Measurements from ENCODE around the gene MARCKS. TPM values are rescaled to one million over a fixed set of nuclear protein-coding genes. Genes with fewer than 3 reads are reported as not detected.

Gene MARCKS
- total RNA-seq, 2 donors from 2014 or later, result 77.2 to 83.8 TPM

- no peak overlapping the region for H3K4me3 Mint-ChIP-seq
- no peaks in the 10 kb centered on the region for H3K4me1 ChIP-seq (ENCODE audit: control insufficient read depth, insufficient read depth, low read length)
- H3K27ac ChIP-seq (ENCODE audit: low read depth, low read length), result no peak overlapping the region
- no peaks in the 10 kb centered on the region for H3K4me1 Mint-ChIP-seq
- H3K9me3 ChIP-seq (ENCODE audit: control insufficient read depth, low read length), result no peaks in the 10 kb centered on the region
- no peak for DNase-seq
- H3K9ac ChIP-seq (ENCODE audit: extremely low read depth, low read length, poor library complexity, severe bottlenecking), result no peak overlapping the region
- H3K27me3 ChIP-seq (ENCODE audit: control insufficient read depth, insufficient read depth, low read length, poor library complexity, severe bottlenecking), result no peaks in the 10 kb centered on the region
- no peaks in the 10 kb centered on the region for H3K36me3 ChIP-seq (ENCODE audit: control insufficient read depth, insufficient read depth, low read length)
- no peak overlapping the region for H3K27ac Mint-ChIP-seq
- WGBS, 2 experiments (ENCODE audit: insufficient coverage in 1 of 2, insufficient read length in 1 of 2), result 86% methylated on average over 2 of the region's 2 CpGs; no CpG with 5 or more reads in 1 of the 2 experiments
- TF ChIP-seq CTCF (conservative IDR thresholded peaks at IDR 0.05), result no peak
- no peak overlapping the region for H3K4me3 ChIP-seq (ENCODE audit: low read length)
- H3K27me3 Mint-ChIP-seq (ENCODE audit: insufficient read depth), result no peaks in the 10 kb centered on the region
- no peaks in the 10 kb centered on the region for H3K9me3 Mint-ChIP-seq
- no peaks in the 10 kb centered on the region for H3K36me3 Mint-ChIP-seq (ENCODE audit: low read depth)
These were observed 20.0 kb upstream of the MARCKS start for GRCh38 chr6:113837170-113837569.

DNA sequence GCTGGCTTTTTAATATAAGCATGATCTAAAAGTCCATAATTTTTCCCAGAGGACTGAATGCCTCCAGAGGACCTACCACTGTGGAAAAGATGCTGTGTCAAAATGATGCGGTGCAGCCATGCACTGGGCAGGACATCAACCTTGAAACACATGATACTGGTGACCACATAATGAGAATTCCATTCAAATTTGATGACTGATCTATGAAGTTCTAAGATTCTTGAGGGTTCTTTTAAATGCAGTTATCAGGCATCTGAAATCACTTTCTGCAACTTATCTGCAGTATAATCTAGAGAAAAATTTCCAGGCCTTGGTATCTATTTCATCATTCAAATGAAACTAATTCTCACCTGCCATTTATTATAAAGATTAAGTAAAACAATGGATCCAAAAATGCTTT is 15.0 kb upstream of the MARCKS start:
- no peak for TF ChIP-seq CTCF (conservative IDR thresholded peaks at IDR 0.05)
- Histone ChIP-seq H3K27ac (ENCODE audit: low read depth, low read length) (no peak overlapping the region), H3K4me3 (ENCODE audit: low read length) (no peak overlapping the region), H3K9me3 (ENCODE audit: control insufficient read depth, low read length) (no peaks in the 10 kb centered on the region), H3K4me1 (ENCODE audit: control insufficient read depth, insufficient read depth, low read length) (no peaks in the 10 kb centered on the region), H3K9ac (ENCODE audit: extremely low read depth, low read length, poor library complexity, severe bottlenecking) (no peak overlapping the region), H3K27me3 (ENCODE audit: control insufficient read depth, insufficient read depth, low read length, poor library complexity, severe bottlenecking) (no peaks in the 10 kb centered on the region), H3K36me3 (ENCODE audit: control insufficient read depth, insufficient read depth, low read length) (no peaks in the 10 kb centered on the region)
- WGBS, 2 experiments (ENCODE audit: insufficient coverage in 1 of 2, insufficient read length in 1 of 2), result 97% methylated on average over 1 of the region's 1 CpG; no CpG with 5 or more reads in 1 of the 2 experiments
- H3K27me3 Mint-ChIP-seq (ENCODE audit: insufficient read depth), result peaks cover 1% of the 10 kb centered on the region
- no peak for DNase-seq
- H3K9me3 Mint-ChIP-seq, result no peaks in the 10 kb centered on the region
- no peaks in the 10 kb centered on the region for H3K36me3 Mint-ChIP-seq (ENCODE audit: low read depth)
- no peak overlapping the region for H3K4me3 Mint-ChIP-seq
- peaks cover 7% of the 10 kb centered on the region for H3K4me1 Mint-ChIP-seq
- H3K27ac Mint-ChIP-seq, result no peak overlapping the region

- H3K9me3 ChIP-seq (ENCODE audit: control insufficient read depth, low read length), result no peaks in the 10 kb centered on the region
- peak; percentile 64 for DNase-seq
- H3K4me3 Mint-ChIP-seq, result no peak overlapping the region
These were observed 13.6 kb upstream of the MARCKS start for GRCh38 chr6:113843500-113844073.

More at GRCh38 chr6:113843500-113844073, 13.6 kb upstream of the MARCKS start:
- no peaks in the 10 kb centered on the region for H3K4me1 ChIP-seq (ENCODE audit: control insufficient read depth, insufficient read depth, low read length)
- H3K36me3 ChIP-seq (ENCODE audit: control insufficient read depth, insufficient read depth, low read length), result no peaks in the 10 kb centered on the region
- no peaks in the 10 kb centered on the region for H3K27me3 ChIP-seq (ENCODE audit: control insufficient read depth, insufficient read depth, low read length, poor library complexity, severe bottlenecking)
- Mint-ChIP-seq H3K27ac (peak overlapping the region; percentile 66), H3K9me3 (no peaks in the 10 kb centered on the region), H3K4me1 (peaks cover 7% of the 10 kb centered on the region), H3K27me3 (ENCODE audit: insufficient read depth) (peaks cover 4% of the 10 kb centered on the region), H3K36me3 (ENCODE audit: low read depth) (no peaks in the 10 kb centered on the region)
- 86 to 95% methylated on average over 3 to 6 of the region's 6 CpGs for WGBS, 2 experiments (ENCODE audit: insufficient coverage in 1 of 2, insufficient read length in 1 of 2)
- peak overlapping the region; percentile 8 for H3K9ac ChIP-seq (ENCODE audit: extremely low read depth, low read length, poor library complexity, severe bottlenecking)
- TF ChIP-seq CTCF (conservative IDR thresholded peaks at IDR 0.05), result no peak
- no peak overlapping the region for H3K4me3 ChIP-seq (ENCODE audit: low read length)
- H3K27ac ChIP-seq (ENCODE audit: low read depth, low read length), result no peak overlapping the region

Data from endodermal cell (in vitro differentiated cells).